Astrocyte of the cerebellum (primary cell): ENCODE results near the gene PDZD8.
"Not testable (repeated sequence)": the region's sequence is repeated elsewhere in the genome, so short reads cannot be mapped to it uniquely, and the experiment has no call there.

ENCODE experiments used
- DNase-seq: peaks from one replicate; pipeline ENCODE4 v3.0.0-alpha.2; 2011; ENCODE audit warnings: low read depth
- H3K4me3 ChIP-seq: 2 replicates; pipeline ENCODE4 v1.5.1; 2011; ENCODE audit warnings: mild to moderate bottlenecking, low read depth, low read length, moderate library complexity
- in situ Hi-C: cut with HindIII; loops from 2 replicates; pipeline ENCODE4 v1.10.0; 2017; ENCODE audit warnings: low sequenced_read_pairs
- TF ChIP-seq, protein P1 (sequence below): IDR thresholded peaks from 2 replicates; pipeline ENCODE4 v1.5.1; 2012; ENCODE audit warnings: low read length, low read depth, moderate library complexity, mild to moderate bottlenecking; ENCODE audit errors: missing control alignments

PDZD8 gene

GRCh38 chr10:117239721-117240620 is 135.3 kb downstream of the PDZD8 start:
- DNase-seq: no peak
- H3K4me3 ChIP-seq: no peak overlapping the region
- TF ChIP-seq, protein P1, sequence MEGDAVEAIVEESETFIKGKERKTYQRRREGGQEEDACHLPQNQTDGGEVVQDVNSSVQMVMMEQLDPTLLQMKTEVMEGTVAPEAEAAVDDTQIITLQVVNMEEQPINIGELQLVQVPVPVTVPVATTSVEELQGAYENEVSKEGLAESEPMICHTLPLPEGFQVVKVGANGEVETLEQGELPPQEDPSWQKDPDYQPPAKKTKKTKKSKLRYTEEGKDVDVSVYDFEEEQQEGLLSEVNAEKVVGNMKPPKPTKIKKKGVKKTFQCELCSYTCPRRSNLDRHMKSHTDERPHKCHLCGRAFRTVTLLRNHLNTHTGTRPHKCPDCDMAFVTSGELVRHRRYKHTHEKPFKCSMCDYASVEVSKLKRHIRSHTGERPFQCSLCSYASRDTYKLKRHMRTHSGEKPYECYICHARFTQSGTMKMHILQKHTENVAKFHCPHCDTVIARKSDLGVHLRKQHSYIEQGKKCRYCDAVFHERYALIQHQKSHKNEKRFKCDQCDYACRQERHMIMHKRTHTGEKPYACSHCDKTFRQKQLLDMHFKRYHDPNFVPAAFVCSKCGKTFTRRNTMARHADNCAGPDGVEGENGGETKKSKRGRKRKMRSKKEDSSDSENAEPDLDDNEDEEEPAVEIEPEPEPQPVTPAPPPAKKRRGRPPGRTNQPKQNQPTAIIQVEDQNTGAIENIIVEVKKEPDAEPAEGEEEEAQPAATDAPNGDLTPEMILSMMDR: no peak
- in situ Hi-C loops: no loop called here

DNA sequence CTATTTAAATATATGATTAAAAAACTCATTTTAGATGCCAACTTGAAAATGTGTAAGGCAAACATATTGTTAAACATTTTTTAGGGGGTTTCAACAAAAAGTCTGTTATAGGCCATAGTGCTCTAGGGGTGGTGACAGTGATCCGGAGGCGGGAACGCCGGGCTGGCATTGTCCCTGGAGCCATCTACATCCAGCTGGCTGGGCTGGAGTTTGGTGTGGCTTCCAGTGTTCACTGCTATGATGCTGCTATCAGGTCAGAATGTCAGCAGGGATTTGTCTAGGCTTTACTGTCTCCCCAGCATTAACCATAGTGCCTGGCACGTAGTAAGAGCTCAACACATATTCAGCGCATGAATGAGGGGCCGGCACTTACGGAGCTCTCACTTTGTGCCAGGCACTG is 136.2 kb downstream of the PDZD8 start:
- DNase-seq: no peak
- H3K4me3 ChIP-seq: no peak overlapping the region
- in situ Hi-C loops: no loop called here
- TF ChIP-seq, protein P1: no peak

- TF ChIP-seq, protein P1: no peak
- H3K4me3 ChIP-seq: no peak overlapping the region
- in situ Hi-C loops: no loop called here
- no peak for DNase-seq
Measured at GRCh38 chr10:117237401-117237991, 137.7 kb downstream of the PDZD8 start.

DNA sequence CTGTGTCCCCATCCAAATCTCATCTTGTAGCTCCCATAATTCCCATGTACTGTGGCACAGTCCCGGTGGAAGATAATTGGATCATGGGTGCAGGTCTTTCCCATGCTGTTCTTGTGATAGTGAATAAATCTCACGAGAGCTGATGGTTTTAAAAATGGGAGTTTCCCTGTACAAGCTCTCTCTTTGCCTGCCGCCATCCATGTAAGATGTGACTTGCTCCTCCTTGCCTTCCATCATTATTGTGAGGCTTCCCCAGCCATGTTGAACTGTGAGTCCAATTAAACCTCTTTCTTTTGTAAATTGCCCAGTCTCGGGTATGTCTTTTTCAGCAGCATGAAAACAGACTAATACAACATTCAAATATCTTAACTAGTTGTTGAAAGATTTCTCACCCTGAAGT is 145.1 kb downstream of the PDZD8 start:
- H3K4me3 ChIP-seq, DNase-seq, in situ Hi-C loops: not testable (repeated sequence)

GRCh38 chr10:117228210-117228609 is 147.0 kb downstream of the PDZD8 start:
- in situ Hi-C loops: no loop called here
- H3K4me3 ChIP-seq: no peak overlapping the region
- TF ChIP-seq, protein P1: no peak
- no peak for DNase-seq
